Astrocyte of the cerebellum (primary cell): ENCODE data around the gene AK3.
A peak's percentile ranks its signal among the peaks of the same experiment; 100 is the strongest.

Experiments used
- DNase-seq: peaks from one replicate; pipeline ENCODE4 v3.0.0-alpha.2; 2011; ENCODE audit warnings: low read depth
- H3K4me3 ChIP-seq: 2 replicates; pipeline ENCODE4 v1.5.1; 2011; ENCODE audit warnings: mild to moderate bottlenecking, low read depth, low read length, moderate library complexity
- CTCF ChIP-seq: IDR thresholded peaks from 2 replicates; pipeline ENCODE4 v1.5.1; 2012; ENCODE audit warnings: low read length, low read depth, moderate library complexity, mild to moderate bottlenecking; ENCODE audit errors: missing control alignments
- in situ Hi-C: cut with HindIII; loops from 2 replicates; pipeline ENCODE4 v1.10.0; 2017; ENCODE audit warnings: low sequenced_read_pairs

AK3 gene

GRCh38 chr9:4686112-4686511 is 54.9 kb downstream of the AK3 start:
- no peak for TF ChIP-seq CTCF
- no peak overlapping the region for H3K4me3 ChIP-seq
- in situ Hi-C loops: no loop called here
- DNase-seq: no peak

GRCh38 chr9:4684820-4685219 is 56.2 kb downstream of the AK3 start:
- no peak for DNase-seq
- TF ChIP-seq CTCF: no peak
- H3K4me3 ChIP-seq: no peak overlapping the region
- in situ Hi-C loops: no loop called here

- no peak for TF ChIP-seq CTCF
These were observed 60.3 kb downstream of the AK3 start for GRCh38 chr9:4680750-4681149.

GRCh38 chr9:4680173-4680525 is 60.9 kb downstream of the AK3 start:
- no peak for TF ChIP-seq CTCF
- in situ Hi-C loops: no loop called here
- DNase-seq: no peak
- peak overlapping the region; percentile 90 for H3K4me3 ChIP-seq

More at GRCh38 chr9:4680750-4681149, 60.3 kb downstream of the AK3 start:
- in situ Hi-C loops: no loop called here
- no peak for DNase-seq
- H3K4me3 ChIP-seq: peak overlapping the region; percentile 90

GRCh38 chr9:4679268-4680172 is 61.5 kb downstream of the AK3 start, which contains the start of gene CDC37L1:
Gene CDC37L1, plus strand, starts transcription at chr9:4679569. Its CDS starts 199 bp downstream, at chr9:4679768.
- H3K4me3 ChIP-seq: peak within 1 kb of the TSS; percentile 90
- in situ Hi-C loops: no loop called here

GRCh38 chr9:4678679-4679267 is 62.2 kb downstream of the AK3 start:
- no peak for TF ChIP-seq CTCF
- peak overlapping the region; percentile 90 for H3K4me3 ChIP-seq
- in situ Hi-C loops: no loop called here
- DNase-seq: no peak

More at GRCh38 chr9:4679268-4680172, 61.5 kb downstream of the AK3 start, which contains the start of gene CDC37L1:
- DNase-seq: peak; percentile 85
- TF ChIP-seq CTCF: peak; percentile 66
